ENCODE data around the gene RNASE8.

DNA sequence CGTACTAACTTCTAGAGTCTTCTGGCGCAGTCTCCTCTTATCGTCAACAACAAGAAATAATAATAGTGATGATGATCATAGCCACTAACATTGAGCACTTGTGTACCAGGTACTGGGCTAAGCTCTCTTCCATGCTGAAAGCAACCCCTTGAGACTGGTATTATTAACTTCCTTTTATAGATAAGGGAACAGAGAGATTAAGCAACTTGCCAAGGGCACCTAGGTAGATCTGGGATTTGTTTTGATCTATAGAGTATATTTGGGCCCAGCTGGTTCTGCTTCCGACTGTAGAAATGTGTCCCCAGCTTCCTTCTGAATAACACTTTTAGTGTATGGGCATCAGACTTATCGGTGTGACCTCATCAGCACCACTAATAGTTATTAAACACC lies 42.0 kb downstream of the RNASE8 start:
- TF ChIP-seq CTCF (IDR thresholded peaks at IDR 0.05) (no peak), POLR2A (IDR thresholded peaks at IDR 0.05) (no peak), POLR2AphosphoS5 (IDR thresholded peaks at IDR 0.05) (no peak), EP300 (IDR thresholded peaks at IDR 0.05) (no peak)

Data from sigmoid colon (tissue), 4 donors.